Neural cell (in vitro differentiated cells): ENCODE data around the gene F7. TPM values are rescaled to one million over a fixed set of nuclear protein-coding genes. Genes with fewer than 3 reads are reported as not detected.

Experiments used
- H2AFZ ChIP-seq: fragments of 200-600, 300-800 bp; sonication (generic), shearing (Covaris generic); 2 replicates; pipeline ENCODE4 v1.6.0; 2014; ENCODE audit warnings: low read depth, mild to moderate bottlenecking, antibody characterized with exemption, low read length, moderate library complexity
- H3F3A ChIP-seq: fragments of 200-600 bp; shearing (Covaris generic); 2 replicates; pipeline ENCODE4 v1.6.1; 2016; ENCODE audit warnings: mild to moderate bottlenecking, moderate library complexity, mixed read lengths, antibody characterized with exemption, low read length; ENCODE audit not compliant: insufficient read depth, poor library complexity, severe bottlenecking
- H3K27ac ChIP-seq: fragments of 200-600, 300-800 bp; sonication (generic), shearing (Covaris generic); 2 replicates; pipeline ENCODE4 v1.5.1; 2014; ENCODE audit warnings: mild to moderate bottlenecking, low read length, moderate library complexity
- H3K27me3 ChIP-seq: fragments of 300-800, 200-600 bp; sonication (generic), shearing (Covaris generic); 2 replicates; pipeline ENCODE4 v1.6.0; 2014; ENCODE audit warnings: mild to moderate bottlenecking, low read depth, low read length, moderate library complexity; ENCODE audit not compliant: insufficient read depth
- H3K36me3 ChIP-seq: fragments of 300-800, 200-600 bp; sonication (generic), shearing (Covaris generic); 2 replicates; pipeline ENCODE4 v1.5.1; 2014; ENCODE audit warnings: mild to moderate bottlenecking, antibody characterized with exemption, low read length, moderate library complexity; ENCODE audit not compliant: insufficient read depth
- H3K4me2 ChIP-seq: fragments of 300-800, 200-600 bp; sonication (generic), shearing (Covaris generic); 2 replicates; pipeline ENCODE4 v1.6.0; 2014; ENCODE audit warnings: mild to moderate bottlenecking, low read length
- H3K4me3 ChIP-seq: fragments of 300-800, 200-600 bp; sonication (generic), shearing (Covaris generic); 2 replicates; pipeline ENCODE4 v1.5.1; 2014; ENCODE audit warnings: mild to moderate bottlenecking, low read length, moderate library complexity
- H3K79me2 ChIP-seq: fragments of 200-600 bp; shearing (Covaris generic); replicated peaks from 2 replicates; pipeline ENCODE4 v1.6.0; 2014; ENCODE audit warnings: mild to moderate bottlenecking, low read length, moderate library complexity; ENCODE audit not compliant: insufficient read depth
- H3K9ac ChIP-seq: fragments of 300-800, 200-600 bp; sonication (generic), shearing (Covaris generic); 2 replicates; pipeline ENCODE4 v1.6.1; 2016; ENCODE audit warnings: mild to moderate bottlenecking, low read length, mixed read lengths
- H3K9me2 ChIP-seq: fragments of 200-600 bp; shearing (Covaris generic); 2 replicates; pipeline ENCODE4 v1.6.1; 2016; ENCODE audit warnings: mild to moderate bottlenecking, low read length, mixed read lengths; ENCODE audit not compliant: insufficient read depth
- H3K9me3 ChIP-seq: fragments of 200-600, 300-800 bp; sonication (generic), shearing (Covaris generic); 2 replicates; pipeline ENCODE4 v1.6.1; 2016; ENCODE audit warnings: mild to moderate bottlenecking, mixed run types, low read length, moderate library complexity, mixed read lengths
- H4K20me1 ChIP-seq: fragments of 200-600 bp; shearing (Covaris generic); 2 replicates; pipeline ENCODE4 v1.6.1; 2016; ENCODE audit warnings: mild to moderate bottlenecking, mixed run types; ENCODE audit not compliant: insufficient read depth
- CTCF ChIP-seq: fragments of 450-650 bp; IDR thresholded peaks from 2 replicates; pipeline ENCODE4 v1.5.1; 2014; ENCODE audit warnings: antibody characterized with exemption, mild to moderate bottlenecking, moderate library complexity; ENCODE audit not compliant: poor library complexity, severe bottlenecking
- EP300 ChIP-seq: fragments of 450-650 bp; conservative IDR thresholded peaks from 2 replicates; pipeline ENCODE4 v1.6.1; 2014; ENCODE audit warnings: antibody characterized with exemption, mild to moderate bottlenecking, moderate library complexity; ENCODE audit not compliant: poor library complexity, severe bottlenecking
- EZH2 ChIP-seq: fragments of 200-600, 300-800 bp; shearing (Covaris generic), sonication (generic); IDR thresholded peaks from 2 replicates; pipeline ENCODE4 v1.6.1; 2014; ENCODE audit warnings: antibody characterized with exemption, low read length, borderline replicate concordance, mild to moderate bottlenecking; ENCODE audit not compliant: insufficient read depth, poor library complexity, severe bottlenecking
- MXI1 ChIP-seq: fragments of 450-650 bp; conservative IDR thresholded peaks from 2 replicates; pipeline ENCODE4 v1.6.1; 2014; ENCODE audit warnings: antibody characterized with exemption, mild to moderate bottlenecking; ENCODE audit not compliant: poor library complexity, severe bottlenecking
- POLR2AphosphoS5 ChIP-seq: IDR thresholded peaks from 2 replicates; pipeline ENCODE4 v1.6.1; 2012
- RAD21 ChIP-seq: fragments of 450-650 bp; conservative IDR thresholded peaks from 2 replicates; pipeline ENCODE4 v1.6.1; 2014; ENCODE audit warnings: antibody characterized with exemption, mild to moderate bottlenecking, moderate library complexity
- REST ChIP-seq: IDR thresholded peaks from 2 replicates; pipeline ENCODE4 v1.6.1; 2012; ENCODE audit warnings: borderline replicate concordance
- SMC3 ChIP-seq: fragments of 450-650 bp; conservative IDR thresholded peaks from 2 replicates; pipeline ENCODE4 v1.6.1; 2014; ENCODE audit warnings: antibody characterized with exemption, mild to moderate bottlenecking, moderate library complexity; ENCODE audit not compliant: poor library complexity
- TAF1 ChIP-seq: IDR thresholded peaks from 2 replicates; pipeline ENCODE4 v1.6.1; 2012; ENCODE audit warnings: low read depth
- polyA plus RNA-seq: library from polyadenylated mRNA; depleted of rRNA; stranded (reverse); fragments of >200 nt; gene quantifications from 2 replicates; pipeline ENCODE4 v1.2.3, GENCODE V29; 2014

Gene F7
- polyA plus RNA-seq, 1 donor from 2014 or later, result 0.32 TPM

GRCh38 chr13:113139577-113139976 is 34.0 kb downstream of the F7 start:
- Histone ChIP-seq H4K20me1 (no peaks in the 10 kb centered on the region), H2AFZ (no peak overlapping the region), H3K36me3 (no peaks in the 10 kb centered on the region), H3K4me3 (no peak overlapping the region), H3K9me2 (no peaks in the 10 kb centered on the region), H3K27me3 (no peaks in the 10 kb centered on the region), H3K4me2 (no peak overlapping the region), H3F3A (no peaks in the 10 kb centered on the region), H3K9ac (no peak overlapping the region), H3K27ac (no peak overlapping the region), H3K9me3 (no peaks in the 10 kb centered on the region), H3K79me2 (no peaks in the 10 kb centered on the region)
- TF ChIP-seq TAF1 (no peak), SMC3 (no peak), CTCF (no peak), EZH2 (no peak), REST (no peak), MXI1 (no peak), EP300 (no peak), RAD21 (no peak), POLR2AphosphoS5 (no peak)

- H3K9ac ChIP-seq, result no peak overlapping the region
- H3K79me2 ChIP-seq, result no peaks in the 10 kb centered on the region
- no peak overlapping the region for H3K4me2 ChIP-seq
- H3K4me3 ChIP-seq, result no peak overlapping the region
- no peaks in the 10 kb centered on the region for H3F3A ChIP-seq
- no peaks in the 10 kb centered on the region for H3K9me2 ChIP-seq
- TF ChIP-seq TAF1, result no peak
- no peak for TF ChIP-seq POLR2AphosphoS5
- TF ChIP-seq REST, result no peak
- TF ChIP-seq EZH2, result no peak
- no peak for TF ChIP-seq SMC3
- TF ChIP-seq CTCF, result no peak
- no peak for TF ChIP-seq MXI1
- no peak for TF ChIP-seq EP300
- no peak for TF ChIP-seq RAD21
- H4K20me1 ChIP-seq, result no peaks in the 10 kb centered on the region
- H3K27ac ChIP-seq, result no peak overlapping the region
- H3K36me3 ChIP-seq, result no peaks in the 10 kb centered on the region
- no peaks in the 10 kb centered on the region for H3K9me3 ChIP-seq
- H2AFZ ChIP-seq, result no peak overlapping the region
- H3K27me3 ChIP-seq, result no peaks in the 10 kb centered on the region
Measured at GRCh38 chr13:113140677-113141600, 35.3 kb downstream of the F7 start.
